DMS 273 treated with DMSO at 0.1 percent for 48 hours (cell line): ENCODE results near the gene B3GNT3.

ENCODE experiments used
- DNase-seq: peaks from one replicate; lab custom pipeline; 2025; lab: John Stamatoyannopoulos, UW

The B3GNT3 gene

GRCh38 chr19:17860993-17861360 is 66.0 kb downstream of the B3GNT3 start:
- DNase-seq = no peak

GRCh38 chr19:17861542-17862402 is 66.8 kb downstream of the B3GNT3 start:
- DNase-seq = no peak

GRCh38 chr19:17862711-17863519 is 68.0 kb downstream of the B3GNT3 start:
- DNase-seq = no peak
